Lung microvascular endothelial cell (primary cell): ENCODE measurements around the gene USH2A. TPM values are rescaled to one million over a fixed set of nuclear protein-coding genes. Genes with fewer than 3 reads are reported as not detected.

Experiments
- DNase-seq, 2 donors: peaks; one replicate each; pipeline versions ENCODE4 v3.0.0 to v3.0.0-alpha.2; 2010; ENCODE audit warnings: low read depth in 2 of 2
- total RNA-seq: library from RNA; depleted of rRNA; stranded (reverse); fragments of >200 nt; gene quantifications from 2 replicates; pipeline ENCODE4 v1.2.1, GENCODE V29; 2014

USH2A gene
- total RNA-seq, 1 donor from 2014 or later, result not detected

- DNase-seq, result no peak
These were observed 772.6 kb downstream of the USH2A start for GRCh38 chr1:215650446-215651149.

- no peak for DNase-seq
These were observed 774.3 kb downstream of the USH2A start for GRCh38 chr1:215648957-215649356.

GRCh38 chr1:215647738-215648137 is 775.5 kb downstream of the USH2A start:
- no peak for DNase-seq

- DNase-seq, result no peak
These were observed 777.4 kb downstream of the USH2A start for GRCh38 chr1:215645861-215646260.

GRCh38 chr1:215645182-215645581 is 778.1 kb downstream of the USH2A start:
- DNase-seq, result no peak

GRCh38 chr1:215643592-215644321 is 779.5 kb downstream of the USH2A start:
- no peak for DNase-seq

- DNase-seq, result no peak
These were observed 782.7 kb downstream of the USH2A start for GRCh38 chr1:215640429-215641148.

- DNase-seq, result no peak
These were observed 786.1 kb downstream of the USH2A start for GRCh38 chr1:215637041-215637573.

GRCh38 chr1:215636258-215636965 is 786.8 kb downstream of the USH2A start:
- no peak for DNase-seq

- DNase-seq, result no peak
These were observed 787.4 kb downstream of the USH2A start for GRCh38 chr1:215635827-215636226.

- DNase-seq, result no peak
These were observed 791.8 kb downstream of the USH2A start for GRCh38 chr1:215631489-215631888.

- no peak for DNase-seq
These were observed 792.2 kb downstream of the USH2A start for GRCh38 chr1:215631040-215631439.

GRCh38 chr1:215625949-215626348 is 797.3 kb downstream of the USH2A start:
- no peak for DNase-seq

- DNase-seq, result no peak
These were observed 800.1 kb downstream of the USH2A start for GRCh38 chr1:215623162-215623561.

GRCh38 chr1:215617979-215618378 is 805.3 kb downstream of the USH2A start:
- DNase-seq, result peak in 1 of 2 donors; percentile 60

- peak in 1 of 2 donors; percentile 39 for DNase-seq
These were observed 810.9 kb downstream of the USH2A start for GRCh38 chr1:215612391-215612790.

GRCh38 chr1:215608646-215609045 is 814.6 kb downstream of the USH2A start:
- DNase-seq, result no peak

GRCh38 chr1:215607412-215607811 is 815.8 kb downstream of the USH2A start:
- DNase-seq, result no peak

- peak; percentile 29 to 35 for DNase-seq
These were observed 816.6 kb downstream of the USH2A start for GRCh38 chr1:215606564-215607168.

- no peak for DNase-seq
These were observed 817.2 kb downstream of the USH2A start for GRCh38 chr1:215606036-215606435.

GRCh38 chr1:215605011-215605621 is 818.1 kb downstream of the USH2A start:
- no peak for DNase-seq
